Measurements from ENCODE around the gene CPNE4. TPM values are rescaled to one million over a fixed set of nuclear protein-coding genes. Genes with fewer than 3 reads are reported as not detected.

CPNE4 gene
- total and polyA plus RNA-seq, 2 donors (not counting 3 experiments of a cell fraction or from before 2014, with no cell fraction given) = not detected

DNA sequence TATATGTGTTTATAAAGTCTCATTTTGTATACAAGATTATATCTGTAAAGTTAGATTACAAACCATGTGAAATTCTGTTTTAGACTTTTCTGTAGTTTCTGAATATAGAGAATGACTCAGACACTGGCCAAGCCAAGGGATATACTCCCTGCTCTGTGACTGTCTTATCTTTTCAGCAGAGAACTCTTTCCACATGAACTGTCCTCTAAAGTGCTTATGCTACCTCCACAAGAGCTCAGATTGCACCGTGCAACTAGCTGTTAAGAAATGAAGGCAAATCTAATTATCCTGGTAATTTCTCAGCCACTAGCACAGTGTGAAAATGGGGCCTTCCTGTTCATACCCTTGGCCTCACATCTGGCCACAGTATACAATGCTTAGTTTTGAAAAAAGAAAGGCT, 44.3 kb upstream of the CPNE4 start:
- Histone ChIP-seq H3K4me1 (ENCODE audit: control insufficient read depth, extremely low read depth, insufficient read depth, low read length) (no peaks in the 10 kb centered on the region), H3K27ac (ENCODE audit: insufficient read depth, low read depth, low read length) (no peak overlapping the region), H3K9ac (replicated peaks; ENCODE audit: extremely low read depth, insufficient read depth, low read length) (no peak overlapping the region), H3K4me2 (ENCODE audit: insufficient read depth, low read length) (no peak overlapping the region), H3K9me1 (replicated peaks; ENCODE audit: control insufficient read depth, extremely low read depth, insufficient read depth, low read length) (no peaks in the 10 kb centered on the region), H3K4me3 (replicated peaks in 1 of 3; ENCODE audit: insufficient read depth in 1 of 3, low read depth in 1 of 3, low read length in 3 of 3) (no peak overlapping the region), H3K27me3 (ENCODE audit: control insufficient read depth in 2 of 2, insufficient read depth in 2 of 2, low read length in 2 of 2) (no peaks in the 10 kb centered on the region), H2AFZ (ENCODE audit: low read depth, low read length) (no peak overlapping the region), H3K36me3 (ENCODE audit: control insufficient read depth in 2 of 2, extremely low read depth in 1 of 2, insufficient read depth in 2 of 2, low read length in 2 of 2) (no peaks in the 10 kb centered on the region), H4K20me1 (replicated peaks; ENCODE audit: control insufficient read depth, extremely low read depth, insufficient read depth, low read length) (no peaks in the 10 kb centered on the region), H3K9me3 (replicated peaks; ENCODE audit: control insufficient read depth, insufficient read depth, low read length) (no peaks in the 10 kb centered on the region), H3K79me2 (ENCODE audit: control insufficient read depth, insufficient read depth, low read length) (no peaks in the 10 kb centered on the region)
- TF ChIP-seq MYC (IDR thresholded peaks at IDR 0.05; ENCODE audit: low read depth, low read length) (no peak), JUN (IDR thresholded peaks at IDR 0.05; ENCODE audit: borderline replicate concordance, insufficient read depth, insufficient read length, low read depth) (no peak), FOS (IDR thresholded peaks at IDR 0.05; ENCODE audit: borderline replicate concordance, insufficient read depth, low read length) (no peak), EZH2 (IDR thresholded peaks at IDR 0.05; ENCODE audit: borderline replicate concordance, low read depth, low read length, severe bottlenecking) (no peak), POLR2A (IDR thresholded peaks at IDR 0.05; ENCODE audit: low read depth, low read length) (no peak), POLR2AphosphoS5 (IDR thresholded peaks at IDR 0.05; ENCODE audit: insufficient read depth, low read depth, low read length) (no peak), GATA2 (IDR thresholded peaks at IDR 0.05; ENCODE audit: insufficient read depth, insufficient read length, low read depth, low read length) (no peak)
- TF ChIP-seq, protein P1, sequence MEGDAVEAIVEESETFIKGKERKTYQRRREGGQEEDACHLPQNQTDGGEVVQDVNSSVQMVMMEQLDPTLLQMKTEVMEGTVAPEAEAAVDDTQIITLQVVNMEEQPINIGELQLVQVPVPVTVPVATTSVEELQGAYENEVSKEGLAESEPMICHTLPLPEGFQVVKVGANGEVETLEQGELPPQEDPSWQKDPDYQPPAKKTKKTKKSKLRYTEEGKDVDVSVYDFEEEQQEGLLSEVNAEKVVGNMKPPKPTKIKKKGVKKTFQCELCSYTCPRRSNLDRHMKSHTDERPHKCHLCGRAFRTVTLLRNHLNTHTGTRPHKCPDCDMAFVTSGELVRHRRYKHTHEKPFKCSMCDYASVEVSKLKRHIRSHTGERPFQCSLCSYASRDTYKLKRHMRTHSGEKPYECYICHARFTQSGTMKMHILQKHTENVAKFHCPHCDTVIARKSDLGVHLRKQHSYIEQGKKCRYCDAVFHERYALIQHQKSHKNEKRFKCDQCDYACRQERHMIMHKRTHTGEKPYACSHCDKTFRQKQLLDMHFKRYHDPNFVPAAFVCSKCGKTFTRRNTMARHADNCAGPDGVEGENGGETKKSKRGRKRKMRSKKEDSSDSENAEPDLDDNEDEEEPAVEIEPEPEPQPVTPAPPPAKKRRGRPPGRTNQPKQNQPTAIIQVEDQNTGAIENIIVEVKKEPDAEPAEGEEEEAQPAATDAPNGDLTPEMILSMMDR (IDR thresholded peaks at IDR 0.05; ENCODE audit: extremely low read depth in 1 of 2, insufficient read depth in 1 of 2, low read depth in 1 of 2, low read length in 2 of 2) = no peak
- TF ChIP-seq, protein P2, sequence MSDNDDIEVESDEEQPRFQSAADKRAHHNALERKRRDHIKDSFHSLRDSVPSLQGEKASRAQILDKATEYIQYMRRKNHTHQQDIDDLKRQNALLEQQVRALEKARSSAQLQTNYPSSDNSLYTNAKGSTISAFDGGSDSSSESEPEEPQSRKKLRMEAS (IDR thresholded peaks at IDR 0.05; ENCODE audit: insufficient read depth, insufficient read length) = no peak
- intact Hi-C loops (cut with micrococcal nuclease) (no loop called here), dilution Hi-C loops (cut with MboI; ENCODE audit: extremely low pct_ligation_motif_present, low sequenced_read_pairs) (no loop called here)
- ChIA-PET CTCF (interaction anchor here (1.0 kb wide), 1 partner anchor 44 kb away, joined by 3 read pairs; the partner anchor contains the start of gene CPNE4), POLR2A (no interaction called here)
- FAIRE-seq (no peak), DNase-seq (ENCODE audit: low read depth, low spot score) (no peak)
- BruUV-seq (replicated peaks) = no TSS peak

Data from endothelial cell of umbilical vein (primary cell).